Prostate gland (tissue), 2 donors: Measurements from ENCODE around the gene FBXO5. TPM values are rescaled to one million over a fixed set of nuclear protein-coding genes. Genes with fewer than 3 reads are reported as not detected.

ENCODE experiments used
- DNase-seq: peaks from one replicate; pipeline ENCODE4 v3.0.0-alpha.2; 2019; ENCODE audit warnings: low spot score
- H3K27ac ChIP-seq, 2 donors: fragments of 200-600 bp; sonication (generic); 2 replicates each; pipeline ENCODE4 v1.5.1; 2017 to 2019
- H3K27me3 ChIP-seq: fragments of 200-600 bp; sonication (generic); replicated peaks from 2 replicates; pipeline ENCODE4 v1.5.1; 2019; ENCODE audit not compliant: insufficient read depth
- H3K36me3 ChIP-seq, 2 donors: fragments of 200-600 bp; sonication (generic); 1 replicate in 1 of 2; 2 replicates in 1 of 2; pipeline versions ENCODE4 v1.5.1 to v1.8.1; 2017 to 2019
- H3K4me1 ChIP-seq: fragments of 200-600 bp; sonication (generic); replicated peaks from 2 replicates; pipeline ENCODE4 v1.5.1; 2019
- H3K4me3 ChIP-seq, 2 donors: fragments of 200-600 bp; sonication (generic); 2 replicates each; pipeline ENCODE4 v1.5.1; 2017 to 2019
- H3K9me3 ChIP-seq: fragments of 200-600 bp; sonication (generic); 2 replicates; pipeline ENCODE4 v1.5.1; 2017
- CTCF ChIP-seq, 4 experiments: fragments of 200-600 bp in 2 of 4; fragments of 450-650 bp in 2 of 4; sonication (generic) in 2 of 4; IDR thresholded peaks; 1 replicate in 3 of 4; 2 replicates in 1 of 4; pipeline ENCODE4 v1.5.1; 2016 to 2019; ENCODE audit warnings: antibody characterized with exemption in 4 of 4, mild to moderate bottlenecking in 2 of 4, moderate library complexity in 2 of 4
- POLR2A ChIP-seq: fragments of 450-650 bp; IDR thresholded peaks from one replicate; pipeline ENCODE4 v1.6.1; 2016; ENCODE audit warnings: antibody characterized with exemption, mild to moderate bottlenecking
- POLR2AphosphoS5 ChIP-seq: sonication (generic); formaldehyde crosslinking; IDR thresholded peaks from one replicate; pipeline ENCODE4 v1.6.1; 2017; ENCODE audit warnings: antibody characterized with exemption
- WGBS: methylation state at CpG from one replicate; pipeline ENCODE4 v1.1.5; 2018; 5-methylcytosine and 5-hydroxymethylcytosine counted together
- intact Hi-C: fragments of 100-400 bp; cut with DNase I; formaldehyde crosslinking; loops from one replicate; pipeline ENCODE4 v1.14.2; 2022
- total RNA-seq, 2 donors: library from RNA; depleted of rRNA; stranded (reverse); fragments of >200 nt; gene quantifications; one replicate each; pipeline ENCODE4 v1.1.0, GENCODE V29; 2016

Gene FBXO5
- total RNA-seq, 2 donors from 2014 or later = 3.0 to 5.2 TPM

GRCh38 chr6:153015094-153015640, 32.3 kb upstream of the FBXO5 start:
- H3K36me3 ChIP-seq = no peaks in the 10 kb centered on the region
- H3K27me3 ChIP-seq = no peaks in the 10 kb centered on the region
- H3K4me3 ChIP-seq = no peak overlapping the region
- no peaks in the 10 kb centered on the region for H3K4me1 ChIP-seq
- intact Hi-C loops = no loop called here
- no peak overlapping the region for H3K27ac ChIP-seq
- no peak for DNase-seq
- no peaks in the 10 kb centered on the region for H3K9me3 ChIP-seq
- WGBS = 73% methylated on average over 4 of the region's 4 CpGs
- TF ChIP-seq POLR2AphosphoS5 (no peak), POLR2A (no peak)

GRCh38 chr6:153013438-153013837, 30.6 kb upstream of the FBXO5 start:
- H3K36me3 ChIP-seq = no peaks in the 10 kb centered on the region
- H3K9me3 ChIP-seq = no peaks in the 10 kb centered on the region
- H3K27me3 ChIP-seq = no peaks in the 10 kb centered on the region
- DNase-seq = no peak
- TF ChIP-seq POLR2AphosphoS5 (no peak), CTCF (IDR thresholded peaks at IDR 0.05) (no peak), POLR2A (no peak)
- H3K4me3 ChIP-seq = no peak overlapping the region
- H3K27ac ChIP-seq = no peak overlapping the region
- intact Hi-C loops = no loop called here
- 54% methylated on average over 2 of the region's 2 CpGs for WGBS
- H3K4me1 ChIP-seq = no peaks in the 10 kb centered on the region

- TF ChIP-seq CTCF (IDR thresholded peaks at IDR 0.05) = no peak
- TF ChIP-seq POLR2A = no peak
- no peak for TF ChIP-seq POLR2AphosphoS5
- no peak for DNase-seq
- Histone ChIP-seq H3K36me3 (no peaks in the 10 kb centered on the region), H3K27me3 (no peaks in the 10 kb centered on the region), H3K4me3 (no peak overlapping the region), H3K4me1 (no peaks in the 10 kb centered on the region), H3K9me3 (no peaks in the 10 kb centered on the region), H3K27ac (no peak overlapping the region)
- intact Hi-C loops = no loop called here
- 83% methylated on average over 6 of the region's 6 CpGs for WGBS
Observed at GRCh38 chr6:153012856-153013255, 30.0 kb upstream of the FBXO5 start.

- peak overlapping the region; percentile 81 to 85 for H3K27ac ChIP-seq
- H3K27me3 ChIP-seq = no peaks in the 10 kb centered on the region
- H3K9me3 ChIP-seq = no peaks in the 10 kb centered on the region
- no peak for TF ChIP-seq POLR2A
- peak overlapping the region; percentile 62 to 73 for H3K4me3 ChIP-seq
- no peaks in the 10 kb centered on the region for H3K36me3 ChIP-seq
- 1% methylated on average over 6 of the region's 6 CpGs for WGBS
- intact Hi-C loops = no loop called here
- H3K4me1 ChIP-seq = peaks cover 3% of the 10 kb centered on the region
- DNase-seq = no peak
Observed at GRCh38 chr6:153003366-153003690, 20.5 kb upstream of the FBXO5 start.

- H3K36me3 ChIP-seq = no peaks in the 10 kb centered on the region
- peaks cover 3% of the 10 kb centered on the region for H3K4me1 ChIP-seq
- peak within 1 kb of the TSS; percentile 81 to 85 for H3K27ac ChIP-seq
- WGBS = under 1% methylated on average over 52 of the region's 52 CpGs
- DNase-seq = peak; percentile 90
- H3K9me3 ChIP-seq = no peaks in the 10 kb centered on the region
- intact Hi-C loops = no loop called here
- TF ChIP-seq POLR2A (peak; percentile 57), CTCF (IDR thresholded peaks at IDR 0.05) (no peak), POLR2AphosphoS5 (peak; percentile 91)
- peak within 1 kb of the TSS; percentile 62 to 73 for H3K4me3 ChIP-seq
- H3K27me3 ChIP-seq = no peaks in the 10 kb centered on the region
Observed at GRCh38 chr6:153002613-153003365, 19.9 kb upstream of the FBXO5 start, which contains the start of gene MTRF1L. MTRF1L (minus strand) TSS chr6:153002709; CDS start chr6:153002685, 24 bp downstream.
